Measurements from ENCODE around the gene BAK1. TPM values are rescaled to one million over a fixed set of nuclear protein-coding genes. Genes with fewer than 3 reads are reported as not detected.

Gene BAK1
- total and polyA plus RNA-seq, 2 donors (not counting 3 experiments of a cell fraction or from before 2014, with no cell fraction given), result 25.4 to 37.1 TPM

GRCh38 chr6:33600761-33601160 is 20.7 kb upstream of the BAK1 start:
- Histone ChIP-seq H2AFZ (ENCODE audit: low read depth, low read length) (no peak overlapping the region), H4K20me1 (replicated peaks; ENCODE audit: control insufficient read depth, extremely low read depth, insufficient read depth, low read length) (no peaks in the 10 kb centered on the region), H3K79me2 (ENCODE audit: control insufficient read depth, insufficient read depth, low read length) (no peaks in the 10 kb centered on the region), H3K9ac (replicated peaks; ENCODE audit: extremely low read depth, insufficient read depth, low read length) (no peak overlapping the region), H3K9me3 (replicated peaks; ENCODE audit: control insufficient read depth, insufficient read depth, low read length) (no peaks in the 10 kb centered on the region), H3K27me3 (ENCODE audit: control insufficient read depth in 2 of 2, insufficient read depth in 2 of 2, low read length in 2 of 2) (no peaks in the 10 kb centered on the region), H3K4me3 (replicated peaks in 1 of 3; ENCODE audit: insufficient read depth in 1 of 3, low read depth in 1 of 3, low read length in 3 of 3) (no peak overlapping the region), H3K36me3 (ENCODE audit: control insufficient read depth in 2 of 2, extremely low read depth in 1 of 2, insufficient read depth in 2 of 2, low read length in 2 of 2) (no peaks in the 10 kb centered on the region), H3K4me2 (ENCODE audit: insufficient read depth, low read length) (no peak overlapping the region), H3K27ac (ENCODE audit: insufficient read depth, low read depth, low read length) (no peak overlapping the region), H3K4me1 (ENCODE audit: control insufficient read depth, extremely low read depth, insufficient read depth, low read length) (peaks cover 3% of the 10 kb centered on the region), H3K9me1 (replicated peaks; ENCODE audit: control insufficient read depth, extremely low read depth, insufficient read depth, low read length) (no peaks in the 10 kb centered on the region)
- ChIA-PET CTCF (interaction anchor here (1.8 kb wide), 1 partner anchor 21 kb away, joined by 5 read pairs; no protein-coding TSS in a partner anchor), POLR2A (interaction anchor here (0.7 kb wide), 1 partner anchor 21 kb away, joined by 4 read pairs; no protein-coding TSS in a partner anchor)
- FAIRE-seq (no peak), DNase-seq (ENCODE audit: low read depth, low spot score) (no peak)
- intact Hi-C loops (cut with micrococcal nuclease), result no loop called here
- dilution Hi-C loops (cut with MboI; ENCODE audit: extremely low pct_ligation_motif_present, low sequenced_read_pairs), result no loop called here
- TF ChIP-seq POLR2A (IDR thresholded peaks at IDR 0.05; ENCODE audit: low read depth, low read length), result no peak
- TF ChIP-seq CTCF (IDR thresholded peaks at IDR 0.05; ENCODE audit: extremely low read depth in 1 of 2, insufficient read depth in 1 of 2, low read depth in 1 of 2, low read length in 2 of 2), result no peak
- no peak for TF ChIP-seq EZH2 (IDR thresholded peaks at IDR 0.05; ENCODE audit: borderline replicate concordance, low read depth, low read length, severe bottlenecking)
- TF ChIP-seq FOS (IDR thresholded peaks at IDR 0.05; ENCODE audit: borderline replicate concordance, insufficient read depth, low read length), result no peak
- no peak for TF ChIP-seq GATA2 (IDR thresholded peaks at IDR 0.05; ENCODE audit: insufficient read depth, insufficient read length, low read depth, low read length)
- TF ChIP-seq MYC (IDR thresholded peaks at IDR 0.05; ENCODE audit: low read depth, low read length), result no peak
- no peak for TF ChIP-seq POLR2AphosphoS5 (IDR thresholded peaks at IDR 0.05; ENCODE audit: insufficient read depth, low read depth, low read length)
- no peak for TF ChIP-seq MAX (IDR thresholded peaks at IDR 0.05; ENCODE audit: insufficient read depth, insufficient read length)
- no peak for TF ChIP-seq JUN (IDR thresholded peaks at IDR 0.05; ENCODE audit: borderline replicate concordance, insufficient read depth, insufficient read length, low read depth)
- BruUV-seq (replicated peaks), result no TSS peak
